Epidermal melanocyte (primary cell): Measurements from ENCODE around the gene EPGN.

Experiments
- DNase-seq: peaks from one replicate; pipeline ENCODE4 v3.0.0; 2011; ENCODE audit warnings: low spot score; ENCODE audit not compliant: insufficient read length

EPGN gene, protein sequence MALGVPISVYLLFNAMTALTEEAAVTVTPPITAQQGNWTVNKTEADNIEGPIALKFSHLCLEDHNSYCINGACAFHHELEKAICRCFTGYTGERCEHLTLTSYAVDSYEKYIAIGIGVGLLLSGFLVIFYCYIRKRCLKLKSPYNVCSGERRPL

DNA sequence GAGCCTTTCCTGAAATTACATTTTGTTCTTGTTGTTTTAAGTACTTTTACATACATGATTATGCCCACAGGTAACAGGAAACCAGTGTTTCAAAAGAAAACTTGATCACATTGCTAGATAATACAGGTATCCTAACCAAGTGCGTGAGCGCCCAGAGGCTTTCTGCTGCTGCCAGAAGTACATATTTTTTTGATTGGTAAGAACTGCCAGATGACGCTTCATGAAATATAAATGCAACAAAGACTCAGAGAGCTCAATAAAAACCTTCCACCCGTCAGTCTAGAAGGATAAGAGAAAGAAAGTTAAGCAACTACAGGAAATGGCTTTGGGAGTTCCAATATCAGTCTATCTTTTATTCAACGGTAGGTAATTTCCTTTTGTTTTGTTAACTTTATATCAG, at the start of gene EPGN:
Gene EPGN (plus strand): TSS at position 256 of the 400 bp plus-strand sequence. CDS start 64 bp downstream, at position 320.
- DNase-seq: no peak

- DNase-seq: no peak
These were observed 49.3 kb upstream of the EPGN start for GRCh38 chr4:74258963-74259362.

- no peak for DNase-seq
These were observed 48.2 kb upstream of the EPGN start for GRCh38 chr4:74260036-74260435.

DNA sequence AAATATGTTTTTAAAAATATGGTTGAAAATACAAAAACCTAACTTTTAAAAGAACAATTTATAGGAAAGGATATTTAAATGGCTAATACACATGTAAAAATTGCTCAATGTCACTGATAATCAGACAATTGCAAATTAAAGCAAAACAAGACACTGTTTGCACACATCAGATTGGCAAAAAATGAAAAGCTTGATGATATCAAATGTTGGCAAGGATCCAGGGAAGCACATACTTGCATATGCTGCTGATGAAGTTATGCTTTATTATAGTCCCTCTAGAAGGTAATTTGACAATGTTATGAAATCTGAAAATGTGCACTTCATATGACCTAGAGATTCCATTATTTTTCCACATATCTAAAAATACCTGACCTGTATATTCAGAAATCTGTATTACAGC, 45.7 kb upstream of the EPGN start:
- no peak for DNase-seq

DNA sequence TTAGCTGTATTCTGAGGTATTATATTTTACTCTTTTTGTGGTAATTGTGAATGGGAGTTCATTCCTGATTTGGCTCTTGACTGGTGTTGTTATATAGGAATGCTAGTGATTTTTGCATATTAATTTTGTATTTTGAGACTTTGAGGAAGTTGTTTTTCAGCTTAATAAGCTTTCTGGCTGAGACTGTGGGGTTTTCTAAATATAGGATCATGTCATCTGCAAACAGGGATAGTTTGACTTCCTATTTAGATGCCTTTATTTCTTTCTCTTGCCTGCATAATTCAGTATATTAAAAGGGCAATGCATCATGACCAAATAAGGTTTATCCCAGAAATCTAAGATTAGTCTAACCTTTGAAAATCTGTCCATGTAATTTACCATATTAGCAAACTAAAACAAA, 44.7 kb upstream of the EPGN start:
- DNase-seq: no peak

DNA sequence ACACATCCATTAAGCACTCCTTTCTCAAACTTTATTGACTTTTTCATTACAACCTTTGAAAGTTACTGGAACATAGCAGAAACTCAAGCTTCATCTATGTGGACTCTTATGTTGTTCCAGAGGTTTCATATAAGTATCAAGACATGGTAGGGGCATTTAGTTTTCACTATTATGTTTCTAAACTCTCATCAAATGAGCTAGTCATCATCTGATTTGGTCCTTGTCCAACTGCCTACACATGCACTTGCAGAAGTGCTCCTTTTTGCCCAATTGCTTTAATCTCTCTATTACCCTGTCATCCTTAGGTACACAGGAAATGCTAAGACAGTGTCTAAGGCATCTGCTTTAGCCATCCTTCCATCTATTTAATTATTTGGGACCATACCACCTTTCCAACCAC, 42.2 kb upstream of the EPGN start:
- DNase-seq: no peak

DNA sequence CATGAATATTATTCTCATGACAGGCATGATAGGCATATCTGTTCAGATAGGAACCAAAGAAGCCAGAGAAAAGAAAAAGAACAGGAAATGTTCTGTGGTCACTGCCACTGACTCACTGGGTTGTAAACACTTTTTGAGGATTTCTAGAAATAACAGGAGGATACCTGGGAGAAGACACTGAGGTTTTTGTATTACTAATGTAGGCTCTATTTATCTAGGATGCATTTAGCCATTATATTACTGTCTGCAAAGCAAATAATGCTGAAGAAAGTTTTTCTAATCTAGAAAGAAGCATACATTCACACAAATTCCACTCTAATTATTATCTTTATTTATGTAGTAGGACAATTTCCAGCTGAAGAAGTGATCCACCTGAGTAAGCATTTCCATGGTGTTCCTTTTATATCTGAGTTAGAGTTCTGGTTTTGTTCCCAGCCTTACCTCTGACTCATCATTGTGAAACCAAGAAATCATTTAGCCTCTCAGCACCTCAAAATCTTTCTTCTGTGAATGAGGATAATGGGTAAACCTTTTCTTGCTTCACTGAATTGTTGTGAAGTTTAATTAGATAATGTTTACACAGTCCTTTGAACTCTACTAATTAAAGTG, 40.2 kb upstream of the EPGN start:
- DNase-seq: no peak

DNA sequence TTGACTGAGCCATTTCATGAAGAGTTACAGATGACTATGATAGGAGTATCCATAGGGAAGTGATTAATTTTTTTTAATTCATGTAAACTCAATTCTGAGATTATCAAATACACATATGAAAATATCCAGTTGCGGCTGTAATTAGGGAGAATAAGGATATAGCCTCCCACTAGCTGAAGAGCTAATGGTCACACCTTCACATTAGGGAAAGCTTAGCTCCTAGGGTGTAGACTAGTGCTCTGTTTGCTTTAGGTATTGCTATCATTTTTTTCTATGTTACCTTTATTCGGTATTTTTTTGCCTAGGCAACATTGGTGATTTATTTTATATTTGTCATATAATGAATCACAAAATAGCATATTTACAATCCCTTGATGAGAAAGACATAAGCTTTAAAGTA, 39.6 kb upstream of the EPGN start:
- DNase-seq: no peak

- no peak for DNase-seq
These were observed 29.8 kb upstream of the EPGN start for GRCh38 chr4:74278490-74278889.

DNA sequence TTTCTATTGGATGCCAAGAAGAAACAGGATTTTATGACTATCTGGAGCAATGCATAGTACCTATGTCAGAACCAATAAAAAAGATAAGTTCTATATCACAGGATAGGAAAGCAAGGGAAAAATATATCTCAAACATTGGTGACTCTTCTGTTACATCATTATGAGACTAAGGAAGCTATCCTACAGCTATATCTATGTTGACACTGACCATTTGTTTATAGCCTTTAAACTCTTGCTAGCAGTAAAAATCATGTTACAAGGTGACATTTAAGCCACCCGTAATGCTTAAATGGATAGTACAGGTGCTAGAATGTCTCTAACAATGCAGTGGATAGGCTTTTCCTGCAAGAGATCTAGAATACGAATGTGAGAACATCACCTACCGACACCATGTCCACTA, 28.6 kb upstream of the EPGN start:
- DNase-seq: no peak

GRCh38 chr4:74282926-74283325, 25.3 kb upstream of the EPGN start:
- no peak for DNase-seq

GRCh38 chr4:74283614-74284013, 24.7 kb upstream of the EPGN start:
- no peak for DNase-seq

- DNase-seq: peak; percentile 15
These were observed 24.2 kb upstream of the EPGN start for GRCh38 chr4:74284053-74284452.

DNA sequence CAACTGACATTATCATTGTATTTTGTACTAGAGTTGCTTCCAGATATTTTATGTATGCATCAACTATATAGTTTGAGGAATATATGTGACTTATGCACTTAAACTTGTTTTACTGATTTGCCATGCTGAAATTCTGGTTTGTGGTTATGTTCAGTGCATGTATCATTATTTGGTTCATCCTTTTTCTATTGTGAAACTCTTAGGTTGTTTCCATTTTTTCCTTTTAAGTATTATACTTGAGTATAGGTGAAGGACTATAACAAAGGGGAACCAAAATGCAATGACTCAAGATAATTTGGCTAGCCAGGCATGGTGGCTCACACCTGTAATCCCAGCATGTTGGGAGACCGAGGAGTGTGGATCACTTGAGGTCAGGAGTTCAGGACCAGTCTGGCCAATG, 21.1 kb upstream of the EPGN start:
- DNase-seq: no peak

DNA sequence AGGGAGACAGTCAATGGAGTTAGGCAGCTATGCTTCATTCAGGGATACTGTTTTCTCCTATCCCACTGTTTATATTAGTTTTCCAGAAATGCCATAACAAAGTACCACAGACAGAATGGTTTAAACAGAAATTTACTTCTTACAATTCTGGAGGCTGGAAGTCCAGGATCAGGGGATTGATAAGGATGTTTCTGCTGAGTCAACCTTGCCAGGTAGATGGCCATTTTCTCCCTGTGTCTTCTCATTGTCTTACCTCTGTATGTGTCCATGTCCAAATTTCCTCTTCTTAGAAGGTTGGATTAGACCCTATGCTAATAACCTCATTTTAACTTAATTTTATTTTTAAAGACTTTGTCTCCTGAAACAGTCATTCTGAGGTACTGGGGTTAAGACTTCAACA, 20.5 kb upstream of the EPGN start:
- DNase-seq: no peak

DNA sequence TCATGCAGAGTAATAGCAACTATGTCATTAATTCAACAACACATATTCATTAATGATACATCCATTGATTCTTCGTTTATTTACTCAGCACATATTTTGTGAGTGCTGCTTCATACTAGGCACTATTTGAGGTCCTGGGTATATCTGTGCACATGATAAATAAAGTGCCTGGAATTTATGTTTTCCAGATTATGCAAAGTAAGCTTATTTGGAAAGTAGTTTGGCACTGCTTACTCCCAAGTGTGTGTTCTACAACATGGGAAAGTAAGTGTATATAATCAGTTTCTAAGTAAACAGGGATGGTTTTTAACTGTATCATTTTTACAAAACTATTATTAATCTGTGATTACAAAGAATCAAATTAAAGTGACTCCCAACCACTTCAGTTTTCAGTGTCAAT, 16.8 kb upstream of the EPGN start:
- DNase-seq: no peak

DNA sequence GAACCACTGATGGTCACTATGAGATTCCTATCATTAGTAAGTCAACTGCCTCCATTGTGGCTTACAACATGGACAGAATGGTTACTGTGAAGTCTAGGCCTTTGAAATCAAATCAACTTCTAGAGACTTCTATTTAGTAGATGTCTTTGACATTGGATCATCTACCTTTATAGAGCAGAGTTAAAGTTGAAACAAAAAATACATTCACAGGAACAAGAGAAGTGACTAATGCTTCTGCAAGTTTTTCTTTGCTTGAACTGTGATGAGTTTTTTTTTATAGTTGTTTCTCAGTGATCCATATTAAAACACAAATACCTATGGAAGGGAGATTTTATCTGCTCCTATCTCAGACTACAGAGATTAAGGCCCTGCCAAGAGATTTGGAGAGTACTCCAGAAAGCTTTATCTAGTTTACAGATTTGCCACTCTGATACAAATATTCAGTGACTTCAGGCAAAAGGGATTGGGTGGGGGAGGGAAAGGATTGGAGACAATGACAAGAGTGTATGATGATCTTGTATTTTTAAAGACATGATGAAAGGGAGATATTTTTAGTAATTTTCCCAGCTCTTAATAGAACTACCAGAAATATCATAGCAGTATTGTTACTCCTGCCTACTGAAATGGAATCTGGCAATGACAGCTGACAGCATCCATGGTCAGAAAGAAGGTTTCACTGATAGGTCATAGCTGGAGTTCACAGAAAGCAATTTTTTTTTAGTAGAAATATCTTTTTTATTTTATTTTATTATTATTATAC, 16.0 kb upstream of the EPGN start:
- no peak for DNase-seq

GRCh38 chr4:74293558-74293957, 14.7 kb upstream of the EPGN start:
- DNase-seq: no peak

DNA sequence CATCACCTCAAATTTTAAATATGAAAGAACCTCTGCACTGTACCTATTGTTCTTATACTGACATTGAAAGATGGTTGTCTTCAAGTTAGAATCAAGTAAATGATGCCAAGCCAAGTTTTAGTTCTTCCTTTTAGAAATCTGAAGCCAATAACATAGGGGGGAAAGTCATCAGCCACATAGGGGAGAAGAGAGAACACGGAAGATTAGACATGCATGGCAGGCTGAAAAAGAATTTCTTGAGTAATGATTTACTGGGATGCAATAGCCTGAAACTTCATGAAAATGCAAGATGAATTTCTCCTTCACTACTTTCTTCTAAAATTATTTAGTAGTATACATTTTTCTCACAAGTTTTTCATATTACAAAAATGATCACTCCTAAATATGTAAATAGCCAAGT, 13.6 kb upstream of the EPGN start:
- DNase-seq: no peak

GRCh38 chr4:74297539-74297938, 10.7 kb upstream of the EPGN start:
- no peak for DNase-seq

DNA sequence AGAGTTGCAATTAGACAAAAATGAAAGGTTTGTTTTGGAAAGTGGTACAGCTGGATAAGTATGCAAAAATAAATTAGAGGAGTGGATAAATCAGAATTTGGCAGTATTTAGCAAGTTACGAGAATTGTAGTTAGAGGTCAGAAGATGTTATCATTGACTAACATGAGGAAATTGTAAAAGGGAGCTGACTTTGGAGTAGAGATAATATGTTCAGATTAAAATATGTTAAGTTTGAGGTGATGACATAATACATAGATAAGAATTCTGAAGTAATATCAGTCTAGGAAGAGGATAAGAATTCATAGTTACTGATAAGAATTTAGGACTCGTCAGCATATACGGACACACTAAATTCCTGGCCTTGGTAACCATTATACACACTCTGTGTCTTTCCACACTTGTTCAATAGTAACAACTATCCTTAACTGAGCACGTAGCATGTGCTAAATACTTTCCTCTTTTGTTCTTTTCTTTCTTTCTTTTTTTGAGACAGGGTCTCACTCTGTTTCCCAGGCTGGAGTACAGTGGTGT, 4.1 kb upstream of the EPGN start:
- no peak for DNase-seq

- DNase-seq: no peak
These were observed 3.3 kb upstream of the EPGN start for GRCh38 chr4:74305000-74305399.

- DNase-seq: no peak
These were observed 1.1 kb upstream of the EPGN start for GRCh38 chr4:74307170-74307569.
